HL-60 (cell line): ENCODE data around the gene MEGF10.

Experiments used
- DNase-seq, 2 experiments: peaks; one replicate each; pipeline ENCODE4 v3.0.0-alpha.2; 2010 to 2020; ENCODE audit warnings: low read depth in 1 of 2, low spot score in 1 of 2
- H3K27ac ChIP-seq: fragments of 250-450 bp; sonication (Bioruptor Pico); replicated peaks from 2 replicates; pipeline ENCODE4 v1.5.1; 2020; ENCODE audit warnings: mild to moderate bottlenecking, moderate library complexity
- H3K27me3 ChIP-seq: fragments of 250-450 bp; sonication (Bioruptor Pico); 2 replicates; pipeline ENCODE4 v1.5.1; 2021; ENCODE audit warnings: mild to moderate bottlenecking, moderate library complexity; ENCODE audit not compliant: insufficient read depth, poor library complexity, severe bottlenecking
- H3K4me3 ChIP-seq: replicated peaks from 2 replicates; pipeline ENCODE4 v1.5.1; 2011; ENCODE audit warnings: mild to moderate bottlenecking, control low read depth, low read length; ENCODE audit not compliant: insufficient read depth
- GABPA ChIP-seq: IDR thresholded peaks from 2 replicates; pipeline ENCODE4 v1.6.1; 2012; ENCODE audit warnings: low read depth
- POLR2AphosphoS5 ChIP-seq: IDR thresholded peaks from 2 replicates; pipeline ENCODE4 v1.6.1; 2012; ENCODE audit warnings: low read depth
- SPI1 ChIP-seq: IDR thresholded peaks from 2 replicates; pipeline ENCODE4 v1.6.1; 2012; ENCODE audit warnings: low read depth, mild to moderate bottlenecking, borderline replicate concordance
- TF ChIP-seq, protein P1 (sequence below): IDR thresholded peaks from 2 replicates; pipeline ENCODE4 v1.6.1; 2012; ENCODE audit warnings: low read depth; ENCODE audit not compliant: insufficient replicate concordance
- TF ChIP-seq, protein P2 (sequence below): IDR thresholded peaks from one replicate; pipeline ENCODE4 v1.5.1; 2011; ENCODE audit warnings: low read length, control low read depth, inconsistent platforms; ENCODE audit not compliant: insufficient read depth

The MEGF10 gene

DNA sequence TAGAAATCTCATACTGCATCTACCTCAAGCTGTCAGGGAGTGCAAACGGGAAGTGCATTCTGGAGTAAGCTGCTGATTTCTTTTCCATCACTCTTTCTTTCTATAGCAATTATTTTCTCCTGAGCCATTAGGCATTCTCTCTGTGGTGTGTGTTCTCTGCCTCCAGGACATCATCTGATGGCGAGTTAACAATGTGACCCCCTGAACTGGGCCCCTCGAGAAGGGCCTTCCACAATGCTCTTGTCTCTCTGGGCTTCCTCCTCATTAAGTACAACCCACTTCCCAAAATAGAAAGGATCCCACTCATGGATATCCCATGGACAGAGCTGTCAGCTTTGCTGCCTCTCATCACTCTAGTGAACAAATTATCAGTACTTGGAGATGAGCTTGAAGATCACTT is 130.2 kb downstream of the MEGF10 start:
- Histone ChIP-seq H3K4me3 (no peak overlapping the region), H3K27me3 (no peaks in the 10 kb centered on the region), H3K27ac (no peak overlapping the region)
- no peak for DNase-seq
- TF ChIP-seq SPI1, result 0 out of 2 replicates have a peak, but pooled peaks have one; percentile 21
- TF ChIP-seq, protein P1, sequence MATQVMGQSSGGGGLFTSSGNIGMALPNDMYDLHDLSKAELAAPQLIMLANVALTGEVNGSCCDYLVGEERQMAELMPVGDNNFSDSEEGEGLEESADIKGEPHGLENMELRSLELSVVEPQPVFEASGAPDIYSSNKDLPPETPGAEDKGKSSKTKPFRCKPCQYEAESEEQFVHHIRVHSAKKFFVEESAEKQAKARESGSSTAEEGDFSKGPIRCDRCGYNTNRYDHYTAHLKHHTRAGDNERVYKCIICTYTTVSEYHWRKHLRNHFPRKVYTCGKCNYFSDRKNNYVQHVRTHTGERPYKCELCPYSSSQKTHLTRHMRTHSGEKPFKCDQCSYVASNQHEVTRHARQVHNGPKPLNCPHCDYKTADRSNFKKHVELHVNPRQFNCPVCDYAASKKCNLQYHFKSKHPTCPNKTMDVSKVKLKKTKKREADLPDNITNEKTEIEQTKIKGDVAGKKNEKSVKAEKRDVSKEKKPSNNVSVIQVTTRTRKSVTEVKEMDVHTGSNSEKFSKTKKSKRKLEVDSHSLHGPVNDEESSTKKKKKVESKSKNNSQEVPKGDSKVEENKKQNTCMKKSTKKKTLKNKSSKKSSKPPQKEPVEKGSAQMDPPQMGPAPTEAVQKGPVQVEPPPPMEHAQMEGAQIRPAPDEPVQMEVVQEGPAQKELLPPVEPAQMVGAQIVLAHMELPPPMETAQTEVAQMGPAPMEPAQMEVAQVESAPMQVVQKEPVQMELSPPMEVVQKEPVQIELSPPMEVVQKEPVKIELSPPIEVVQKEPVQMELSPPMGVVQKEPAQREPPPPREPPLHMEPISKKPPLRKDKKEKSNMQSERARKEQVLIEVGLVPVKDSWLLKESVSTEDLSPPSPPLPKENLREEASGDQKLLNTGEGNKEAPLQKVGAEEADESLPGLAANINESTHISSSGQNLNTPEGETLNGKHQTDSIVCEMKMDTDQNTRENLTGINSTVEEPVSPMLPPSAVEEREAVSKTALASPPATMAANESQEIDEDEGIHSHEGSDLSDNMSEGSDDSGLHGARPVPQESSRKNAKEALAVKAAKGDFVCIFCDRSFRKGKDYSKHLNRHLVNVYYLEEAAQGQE, result no peak

- TF ChIP-seq, protein P2, sequence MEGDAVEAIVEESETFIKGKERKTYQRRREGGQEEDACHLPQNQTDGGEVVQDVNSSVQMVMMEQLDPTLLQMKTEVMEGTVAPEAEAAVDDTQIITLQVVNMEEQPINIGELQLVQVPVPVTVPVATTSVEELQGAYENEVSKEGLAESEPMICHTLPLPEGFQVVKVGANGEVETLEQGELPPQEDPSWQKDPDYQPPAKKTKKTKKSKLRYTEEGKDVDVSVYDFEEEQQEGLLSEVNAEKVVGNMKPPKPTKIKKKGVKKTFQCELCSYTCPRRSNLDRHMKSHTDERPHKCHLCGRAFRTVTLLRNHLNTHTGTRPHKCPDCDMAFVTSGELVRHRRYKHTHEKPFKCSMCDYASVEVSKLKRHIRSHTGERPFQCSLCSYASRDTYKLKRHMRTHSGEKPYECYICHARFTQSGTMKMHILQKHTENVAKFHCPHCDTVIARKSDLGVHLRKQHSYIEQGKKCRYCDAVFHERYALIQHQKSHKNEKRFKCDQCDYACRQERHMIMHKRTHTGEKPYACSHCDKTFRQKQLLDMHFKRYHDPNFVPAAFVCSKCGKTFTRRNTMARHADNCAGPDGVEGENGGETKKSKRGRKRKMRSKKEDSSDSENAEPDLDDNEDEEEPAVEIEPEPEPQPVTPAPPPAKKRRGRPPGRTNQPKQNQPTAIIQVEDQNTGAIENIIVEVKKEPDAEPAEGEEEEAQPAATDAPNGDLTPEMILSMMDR, result no peak
- TF ChIP-seq, protein P1, result no peak
- TF ChIP-seq POLR2AphosphoS5, result no peak
- TF ChIP-seq GABPA, result no peak
- TF ChIP-seq SPI1, result no peak
- H3K27ac ChIP-seq, result no peak overlapping the region
- H3K27me3 ChIP-seq, result no peaks in the 10 kb centered on the region
- DNase-seq, result no peak
- H3K4me3 ChIP-seq, result no peak overlapping the region
Measured at GRCh38 chr5:127421471-127421870, 130.9 kb downstream of the MEGF10 start.

GRCh38 chr5:127423173-127423798 is 132.7 kb downstream of the MEGF10 start:
- Histone ChIP-seq H3K27me3 (no peaks in the 10 kb centered on the region), H3K27ac (no peak overlapping the region), H3K4me3 (no peak overlapping the region)
- TF ChIP-seq, protein P1, result no peak
- no peak for TF ChIP-seq SPI1
- TF ChIP-seq GABPA, result no peak
- no peak for TF ChIP-seq POLR2AphosphoS5
- no peak for DNase-seq

DNA sequence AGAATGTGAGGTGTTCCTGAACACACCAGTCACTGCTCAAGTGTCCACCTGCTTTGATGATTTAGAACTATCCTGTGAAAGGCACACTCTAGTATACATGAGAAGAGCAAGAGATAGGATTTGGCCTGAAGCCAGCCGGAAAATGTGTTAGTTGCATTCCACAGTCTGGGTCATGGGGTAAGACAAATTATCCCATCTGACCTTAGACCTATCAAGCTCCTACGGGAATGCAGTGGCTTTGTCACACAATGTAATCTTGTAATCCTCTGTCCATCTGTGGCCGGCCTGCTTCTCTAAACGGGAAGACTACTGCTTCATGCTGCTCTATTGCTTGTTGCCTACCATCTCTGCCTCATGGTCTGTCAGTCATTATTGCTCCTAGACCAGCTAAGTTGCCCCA is 134.4 kb downstream of the MEGF10 start:
- Histone ChIP-seq H3K27me3 (no peaks in the 10 kb centered on the region), H3K27ac (no peak overlapping the region), H3K4me3 (no peak overlapping the region)
- TF ChIP-seq SPI1, result no peak
- TF ChIP-seq, protein P1, result no peak
- TF ChIP-seq, protein P2, result no peak
- TF ChIP-seq POLR2AphosphoS5, result no peak
- TF ChIP-seq GABPA, result no peak
- no peak for DNase-seq
